HK-2 (cell line): Measurements from ENCODE around the gene RAB3IP.
"Not testable (repeated sequence)": the region's sequence is repeated elsewhere in the genome, so short reads cannot be mapped to it uniquely, and the experiment has no call there.

Experiments used
- DNase-seq: peaks from one replicate; pipeline ENCODE4 v3.0.0-alpha.2; 2018; ENCODE audit not compliant: unreplicated experiment

The RAB3IP gene

GRCh38 chr12:69835081-69835480 is 96.4 kb downstream of the RAB3IP start:
- no peak for DNase-seq

GRCh38 chr12:69836015-69836414 is 97.4 kb downstream of the RAB3IP start:
- DNase-seq = no peak

GRCh38 chr12:69837191-69837590 is 98.5 kb downstream of the RAB3IP start:
- no peak for DNase-seq

- DNase-seq = no peak
These were observed 99.2 kb downstream of the RAB3IP start for GRCh38 chr12:69837657-69838415.

- no peak for DNase-seq
These were observed 102.1 kb downstream of the RAB3IP start for GRCh38 chr12:69840727-69841126.

- DNase-seq = no peak
These were observed 104.9 kb downstream of the RAB3IP start for GRCh38 chr12:69843608-69844007.

GRCh38 chr12:69844416-69844815 is 105.8 kb downstream of the RAB3IP start:
- DNase-seq = no peak

GRCh38 chr12:69844836-69845235 is 106.2 kb downstream of the RAB3IP start:
- DNase-seq = no peak

- no peak for DNase-seq
These were observed 108.3 kb downstream of the RAB3IP start for GRCh38 chr12:69846976-69847375.

GRCh38 chr12:69851976-69852375 is 113.3 kb downstream of the RAB3IP start:
- no peak for DNase-seq

GRCh38 chr12:69853176-69853961 is 114.7 kb downstream of the RAB3IP start:
- not testable (repeated sequence) for DNase-seq

- no peak for DNase-seq
These were observed 128.0 kb downstream of the RAB3IP start for GRCh38 chr12:69866698-69867097.

- DNase-seq = no peak
These were observed 130.0 kb downstream of the RAB3IP start for GRCh38 chr12:69868695-69869094.

- no peak for DNase-seq
These were observed 134.1 kb downstream of the RAB3IP start for GRCh38 chr12:69872804-69873203.
